Body of pancreas (tissue), 4 donors: Measurements from ENCODE around the gene TFCP2L1. TPM values are rescaled to one million over a fixed set of nuclear protein-coding genes. Genes with fewer than 3 reads are reported as not detected.

Experiments used
- ATAC-seq: fragments of 150-250 bp; one replicate; pipeline ENCODE4 v1.9.1; 2016
- DNase-seq, 4 donors: peaks; one replicate each; pipeline ENCODE4 v3.0.0-alpha.2; 2019
- H3K27ac ChIP-seq, 4 donors: fragments of 200-600 bp; sonication (generic); 1 replicate in 3 of 4; 2 replicates in 1 of 4; pipeline versions ENCODE4 v1.5.1 to v1.6.1; 2016 to 2019; ENCODE audit warnings: mild to moderate bottlenecking in 1 of 4, mixed read lengths in 1 of 4, moderate library complexity in 1 of 4
- H3K27me3 ChIP-seq, 2 donors: fragments of 200-600 bp; sonication (generic); one replicate each; pipeline ENCODE4 v1.6.0; 2016; ENCODE audit warnings: mild to moderate bottlenecking in 1 of 2
- H3K36me3 ChIP-seq, 2 donors: fragments of 200-600 bp; sonication (generic); replicated peaks in 1 of 2; 2 replicates each; pipeline ENCODE4 v1.5.1; 2016; ENCODE audit warnings: low read depth in 2 of 2; ENCODE audit not compliant: insufficient read depth in 1 of 2
- H3K4me1 ChIP-seq: fragments of 200-600 bp; sonication (generic); one replicate; pipeline ENCODE4 v1.6.0; 2016
- H3K4me3 ChIP-seq, 2 donors: fragments of 200-600 bp; sonication (generic); 1 replicate in 1 of 2; 2 replicates in 1 of 2; pipeline ENCODE4 v1.5.1; 2016 to 2019
- H3K9me3 ChIP-seq, 3 donors: fragments of 200-600 bp; sonication (generic); 1 replicate in 2 of 3; 2 replicates in 1 of 3; pipeline ENCODE4 v1.5.1; 2016
- POLR2A ChIP-seq, 3 donors: fragments of 450-650 bp; IDR thresholded peaks; one replicate each; pipeline ENCODE4 v1.6.1; 2016; ENCODE audit warnings: antibody characterized with exemption in 3 of 3, mild to moderate bottlenecking in 2 of 3
- WGBS, 2 donors: methylation state at CpG; one replicate each; pipeline ENCODE4 v1.1.5; 2017; 5-methylcytosine and 5-hydroxymethylcytosine counted together
- intact Hi-C: fragments of 100-400 bp; cut with DNase I; formaldehyde crosslinking; loops from one replicate; pipeline ENCODE4 v1.15.1; 2023
- total RNA-seq, 2 donors: library from RNA; depleted of rRNA; stranded (reverse); fragments of >200 nt; gene quantifications; one replicate each; pipeline ENCODE4 v1.1.0, GENCODE V29; 2016
- TF ChIP-seq, protein P1 (sequence below), 7 experiments: fragments of 450-650 bp in 4 of 7; fragments of 200-600 bp in 3 of 7; sonication (generic) in 3 of 7; IDR thresholded peaks; one replicate each; pipeline ENCODE4 v1.5.1; 2016 to 2019; ENCODE audit warnings: antibody characterized with exemption in 7 of 7

Gene TFCP2L1
- total RNA-seq, 2 donors from 2014 or later = 4.6 to 8.3 TPM

GRCh38 chr2:121242175-121242875 lies 42.7 kb downstream of the TFCP2L1 start:
- no peak for DNase-seq
- ATAC-seq = no peak
- Histone ChIP-seq H3K9me3 (no peaks in the 10 kb centered on the region), H3K27me3 (no peaks in the 10 kb centered on the region), H3K4me3 (no peak overlapping the region), H3K27ac (no peak overlapping the region), H3K36me3 (peaks cover 0 to 2% of the 10 kb centered on the region in 2 donors), H3K4me1 (no peaks in the 10 kb centered on the region)
- TF ChIP-seq, protein P1, sequence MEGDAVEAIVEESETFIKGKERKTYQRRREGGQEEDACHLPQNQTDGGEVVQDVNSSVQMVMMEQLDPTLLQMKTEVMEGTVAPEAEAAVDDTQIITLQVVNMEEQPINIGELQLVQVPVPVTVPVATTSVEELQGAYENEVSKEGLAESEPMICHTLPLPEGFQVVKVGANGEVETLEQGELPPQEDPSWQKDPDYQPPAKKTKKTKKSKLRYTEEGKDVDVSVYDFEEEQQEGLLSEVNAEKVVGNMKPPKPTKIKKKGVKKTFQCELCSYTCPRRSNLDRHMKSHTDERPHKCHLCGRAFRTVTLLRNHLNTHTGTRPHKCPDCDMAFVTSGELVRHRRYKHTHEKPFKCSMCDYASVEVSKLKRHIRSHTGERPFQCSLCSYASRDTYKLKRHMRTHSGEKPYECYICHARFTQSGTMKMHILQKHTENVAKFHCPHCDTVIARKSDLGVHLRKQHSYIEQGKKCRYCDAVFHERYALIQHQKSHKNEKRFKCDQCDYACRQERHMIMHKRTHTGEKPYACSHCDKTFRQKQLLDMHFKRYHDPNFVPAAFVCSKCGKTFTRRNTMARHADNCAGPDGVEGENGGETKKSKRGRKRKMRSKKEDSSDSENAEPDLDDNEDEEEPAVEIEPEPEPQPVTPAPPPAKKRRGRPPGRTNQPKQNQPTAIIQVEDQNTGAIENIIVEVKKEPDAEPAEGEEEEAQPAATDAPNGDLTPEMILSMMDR (IDR thresholded peaks at IDR 0.05) = no peak
- TF ChIP-seq POLR2A (IDR thresholded peaks at IDR 0.05) = no peak
- intact Hi-C loops = no loop called here
- 86 to 93% methylated on average over 16 of the region's 16 CpGs for WGBS, 2 donors

GRCh38 chr2:121241466-121241865 lies 43.5 kb downstream of the TFCP2L1 start:
- Histone ChIP-seq H3K4me1 (no peaks in the 10 kb centered on the region), H3K27me3 (no peaks in the 10 kb centered on the region), H3K4me3 (no peak overlapping the region), H3K9me3 (no peaks in the 10 kb centered on the region), H3K36me3 (peaks cover 0 to 2% of the 10 kb centered on the region in 2 donors), H3K27ac (no peak overlapping the region)
- TF ChIP-seq, protein P1 (IDR thresholded peaks at IDR 0.05) = no peak
- no peak for TF ChIP-seq POLR2A (IDR thresholded peaks at IDR 0.05)
- WGBS, 2 donors = 56 to 92% methylated on average over 3 of the region's 3 CpGs
- no peak for DNase-seq
- no peak for ATAC-seq
- intact Hi-C loops = no loop called here

DNA sequence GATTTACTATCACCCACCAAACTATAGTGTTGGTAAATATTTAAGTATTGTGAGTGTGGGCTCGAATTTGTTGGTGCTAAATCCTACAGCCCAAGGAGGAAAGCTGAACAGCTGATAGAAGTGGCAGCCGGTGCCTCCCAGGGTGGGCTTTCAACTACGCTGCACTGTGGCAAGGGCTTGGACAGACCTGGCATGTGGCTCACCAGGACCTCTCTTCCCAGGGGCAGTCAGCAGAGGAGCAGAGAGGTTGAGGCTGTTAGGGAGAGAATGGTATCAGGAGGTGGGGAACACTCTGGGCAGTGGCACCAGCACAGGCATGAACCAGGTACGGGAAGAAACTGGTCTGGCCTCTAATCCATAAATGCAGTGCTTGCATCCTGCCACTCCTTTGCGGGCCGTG lies 44.6 kb downstream of the TFCP2L1 start:
- Histone ChIP-seq H3K36me3 (no peaks in the 10 kb centered on the region), H3K27ac (no peak overlapping the region), H3K4me3 (no peak overlapping the region), H3K4me1 (no peaks in the 10 kb centered on the region), H3K27me3 (no peaks in the 10 kb centered on the region), H3K9me3 (no peaks in the 10 kb centered on the region)
- WGBS, 2 donors = 72 to 76% methylated on average over 6 of the region's 6 CpGs
- no peak for ATAC-seq
- DNase-seq = no peak
- TF ChIP-seq, protein P1 (IDR thresholded peaks at IDR 0.05) = no peak
- TF ChIP-seq POLR2A (IDR thresholded peaks at IDR 0.05) = no peak
- intact Hi-C loops = no loop called here

- TF ChIP-seq POLR2A (IDR thresholded peaks at IDR 0.05) = no peak
- TF ChIP-seq, protein P1 (IDR thresholded peaks at IDR 0.05) = no peak
- no peak for ATAC-seq
- H3K9me3 ChIP-seq = no peaks in the 10 kb centered on the region
- no peaks in the 10 kb centered on the region for H3K27me3 ChIP-seq
- H3K4me1 ChIP-seq = no peaks in the 10 kb centered on the region
- no peaks in the 10 kb centered on the region for H3K36me3 ChIP-seq
- H3K27ac ChIP-seq = no peak overlapping the region
- no peak for DNase-seq
- H3K4me3 ChIP-seq = no peak overlapping the region
- 69 to 81% methylated on average over 5 of the region's 5 CpGs for WGBS, 2 donors
- intact Hi-C loops = no loop called here
These were observed 45.0 kb downstream of the TFCP2L1 start for GRCh38 chr2:121239969-121240368.

DNA sequence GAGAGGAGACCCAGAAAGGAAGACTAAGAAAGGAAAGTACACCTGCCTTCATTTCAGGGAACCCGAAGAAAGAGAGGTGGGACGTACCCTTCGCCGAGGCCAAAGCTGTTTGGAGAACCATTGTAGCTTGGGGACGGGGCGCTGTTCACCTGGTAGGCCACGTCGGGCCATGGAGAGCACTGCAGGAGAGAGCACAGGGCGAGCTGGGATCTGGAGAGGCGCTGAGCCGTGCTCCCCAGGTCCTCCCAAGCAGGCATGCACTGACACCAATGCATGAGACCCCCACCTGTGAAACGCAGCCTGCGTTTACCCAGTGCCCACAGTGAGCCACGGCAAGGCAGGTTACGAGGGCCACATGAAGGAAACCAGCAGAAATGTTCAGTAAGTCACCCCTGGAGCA lies 45.5 kb downstream of the TFCP2L1 start:
- intact Hi-C loops = no loop called here
- 93 to 96% methylated on average over 10 to 15 of the region's 15 CpGs for WGBS, 2 donors
- Histone ChIP-seq H3K27me3 (no peaks in the 10 kb centered on the region), H3K36me3 (no peaks in the 10 kb centered on the region), H3K4me3 (no peak overlapping the region), H3K9me3 (no peaks in the 10 kb centered on the region), H3K27ac (no peak overlapping the region), H3K4me1 (no peaks in the 10 kb centered on the region)
- TF ChIP-seq POLR2A (IDR thresholded peaks at IDR 0.05) = no peak
- TF ChIP-seq, protein P1 (IDR thresholded peaks at IDR 0.05) = no peak
- no peak for ATAC-seq
- no peak for DNase-seq
